Ishikawa (cell line): ENCODE measurements around the gene POC1B.

ENCODE experiments used
- CEBPB ChIP-seq: IDR thresholded peaks from 2 replicates; pipeline ENCODE4 v1.6.1; 2012
- CREB1 ChIP-seq: IDR thresholded peaks from 2 replicates; pipeline ENCODE4 v1.6.1; 2012; ENCODE audit warnings: low read depth
- EGR1 ChIP-seq: IDR thresholded peaks from 2 replicates; pipeline ENCODE4 v1.6.1; 2012
- EP300 ChIP-seq: IDR thresholded peaks from 2 replicates; pipeline ENCODE4 v1.6.1; 2012; ENCODE audit warnings: borderline replicate concordance
- NFIC ChIP-seq: IDR thresholded peaks from 2 replicates; pipeline ENCODE4 v1.6.1; 2012
- RAD21 ChIP-seq: IDR thresholded peaks from 2 replicates; pipeline ENCODE4 v1.6.1; 2012; ENCODE audit warnings: low read depth
- TAF1 ChIP-seq: IDR thresholded peaks from 2 replicates; pipeline ENCODE4 v1.6.1; 2012; ENCODE audit warnings: low read depth, mild to moderate bottlenecking
- TCF12 ChIP-seq: IDR thresholded peaks from 2 replicates; pipeline ENCODE4 v1.6.1; 2012; ENCODE audit warnings: low read depth
- ZBTB7A ChIP-seq: IDR thresholded peaks from 2 replicates; pipeline ENCODE4 v1.6.1; 2012; ENCODE audit warnings: low read depth
- TF ChIP-seq, protein P1 (sequence below): IDR thresholded peaks from 2 replicates; pipeline ENCODE4 v1.6.1; 2012
- TF ChIP-seq, protein P2 (sequence below): IDR thresholded peaks from 2 replicates; pipeline ENCODE4 v1.6.1; 2012
- TF ChIP-seq, protein P3 (sequence below): IDR thresholded peaks from 2 replicates; pipeline ENCODE4 v1.6.1; 2012; ENCODE audit warnings: low read depth, mild to moderate bottlenecking

DNA sequence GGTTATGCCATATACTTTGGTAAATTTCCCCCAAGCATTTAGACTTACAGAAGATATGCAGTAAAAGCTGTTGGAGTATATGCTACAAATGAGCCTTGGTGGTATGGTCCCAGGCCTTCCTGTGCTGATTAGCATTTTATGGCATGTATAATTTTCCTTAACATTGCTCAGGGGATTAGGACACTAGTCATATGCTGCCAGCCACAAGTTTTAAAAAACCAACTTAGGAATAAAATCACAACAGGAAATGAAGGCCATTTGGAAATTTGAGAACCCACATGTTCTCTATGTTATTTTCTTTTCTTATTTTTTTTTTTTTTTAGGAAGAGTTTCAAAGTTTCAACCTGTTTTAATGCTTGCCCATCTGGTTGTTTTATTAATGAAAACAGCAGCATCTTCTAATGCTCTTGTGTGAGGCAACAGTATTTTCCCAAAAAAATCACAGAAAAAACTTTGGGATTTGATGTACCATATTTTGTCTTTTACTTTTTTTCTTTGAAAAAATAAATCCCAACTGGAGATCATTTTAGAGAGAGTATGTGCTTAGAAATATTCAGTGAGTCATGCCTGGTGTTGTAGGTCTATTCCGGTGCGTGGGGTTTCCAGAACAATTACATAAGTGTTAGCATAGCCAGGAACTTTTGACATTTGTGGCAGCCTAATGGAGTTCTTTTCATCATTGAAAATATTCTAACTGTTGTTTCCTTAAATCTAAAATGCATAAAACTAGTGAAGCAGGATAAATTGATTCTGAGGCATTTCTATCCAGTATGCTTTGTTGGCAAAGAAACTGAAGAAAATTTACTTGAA, 151.9 kb downstream of the POC1B start:
- no peak for TF ChIP-seq CREB1
- TF ChIP-seq TCF12 = peak; percentile 23; the same call in 1 of the 2 replicates
- TF ChIP-seq TAF1 = no peak
- TF ChIP-seq ZBTB7A = no peak
- TF ChIP-seq RAD21 = no peak
- no peak; the same call in 1 of the 2 replicates for TF ChIP-seq NFIC
- TF ChIP-seq, protein P1, sequence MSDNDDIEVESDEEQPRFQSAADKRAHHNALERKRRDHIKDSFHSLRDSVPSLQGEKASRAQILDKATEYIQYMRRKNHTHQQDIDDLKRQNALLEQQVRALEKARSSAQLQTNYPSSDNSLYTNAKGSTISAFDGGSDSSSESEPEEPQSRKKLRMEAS = 0 out of 2 replicates have a peak, but pooled peaks have one; percentile 8
- TF ChIP-seq, protein P2, sequence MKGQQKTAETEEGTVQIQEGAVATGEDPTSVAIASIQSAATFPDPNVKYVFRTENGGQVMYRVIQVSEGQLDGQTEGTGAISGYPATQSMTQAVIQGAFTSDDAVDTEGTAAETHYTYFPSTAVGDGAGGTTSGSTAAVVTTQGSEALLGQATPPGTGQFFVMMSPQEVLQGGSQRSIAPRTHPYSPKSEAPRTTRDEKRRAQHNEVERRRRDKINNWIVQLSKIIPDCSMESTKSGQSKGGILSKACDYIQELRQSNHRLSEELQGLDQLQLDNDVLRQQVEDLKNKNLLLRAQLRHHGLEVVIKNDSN = no peak
- TF ChIP-seq EGR1 = no peak
- 0 out of 2 replicates have a peak, but pooled peaks have one; percentile 43 for TF ChIP-seq EP300
- TF ChIP-seq, protein P3, sequence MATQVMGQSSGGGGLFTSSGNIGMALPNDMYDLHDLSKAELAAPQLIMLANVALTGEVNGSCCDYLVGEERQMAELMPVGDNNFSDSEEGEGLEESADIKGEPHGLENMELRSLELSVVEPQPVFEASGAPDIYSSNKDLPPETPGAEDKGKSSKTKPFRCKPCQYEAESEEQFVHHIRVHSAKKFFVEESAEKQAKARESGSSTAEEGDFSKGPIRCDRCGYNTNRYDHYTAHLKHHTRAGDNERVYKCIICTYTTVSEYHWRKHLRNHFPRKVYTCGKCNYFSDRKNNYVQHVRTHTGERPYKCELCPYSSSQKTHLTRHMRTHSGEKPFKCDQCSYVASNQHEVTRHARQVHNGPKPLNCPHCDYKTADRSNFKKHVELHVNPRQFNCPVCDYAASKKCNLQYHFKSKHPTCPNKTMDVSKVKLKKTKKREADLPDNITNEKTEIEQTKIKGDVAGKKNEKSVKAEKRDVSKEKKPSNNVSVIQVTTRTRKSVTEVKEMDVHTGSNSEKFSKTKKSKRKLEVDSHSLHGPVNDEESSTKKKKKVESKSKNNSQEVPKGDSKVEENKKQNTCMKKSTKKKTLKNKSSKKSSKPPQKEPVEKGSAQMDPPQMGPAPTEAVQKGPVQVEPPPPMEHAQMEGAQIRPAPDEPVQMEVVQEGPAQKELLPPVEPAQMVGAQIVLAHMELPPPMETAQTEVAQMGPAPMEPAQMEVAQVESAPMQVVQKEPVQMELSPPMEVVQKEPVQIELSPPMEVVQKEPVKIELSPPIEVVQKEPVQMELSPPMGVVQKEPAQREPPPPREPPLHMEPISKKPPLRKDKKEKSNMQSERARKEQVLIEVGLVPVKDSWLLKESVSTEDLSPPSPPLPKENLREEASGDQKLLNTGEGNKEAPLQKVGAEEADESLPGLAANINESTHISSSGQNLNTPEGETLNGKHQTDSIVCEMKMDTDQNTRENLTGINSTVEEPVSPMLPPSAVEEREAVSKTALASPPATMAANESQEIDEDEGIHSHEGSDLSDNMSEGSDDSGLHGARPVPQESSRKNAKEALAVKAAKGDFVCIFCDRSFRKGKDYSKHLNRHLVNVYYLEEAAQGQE = no peak
- TF ChIP-seq CEBPB = 0 out of 2 replicates have a peak, but pooled peaks have one; percentile 17
